CD4-positive, CD25-positive, alpha-beta regulatory T cell (primary cell): Measurements from ENCODE around the gene FXYD2. TPM values are rescaled to one million over a fixed set of nuclear protein-coding genes. Genes with fewer than 3 reads are reported as not detected.

Experiments used
- ATAC-seq, 2 donors: fragments of 150-1000 bp; cut with Tn5 transposase; one replicate each; pipeline ENCODE4 v1.10.0; 2021; ENCODE audit warnings: low read depth in 2 of 2, moderate number of reproducible peaks in 2 of 2, moderate library complexity in 1 of 2
- DNase-seq, 3 donors: peaks; one replicate each; pipeline versions ENCODE4 v3.0.0 to v3.0.0-alpha.2; 2012 to 2022; ENCODE audit warnings: mixed read lengths in 1 of 3
- H3K27ac ChIP-seq: one replicate; pipeline ENCODE4 v1.7.0; 2013; ENCODE audit warnings: mild to moderate bottlenecking, low read length; ENCODE audit not compliant: insufficient read depth, poor library complexity, severe bottlenecking
- H3K27me3 ChIP-seq: one replicate; pipeline ENCODE4 v1.7.0; 2013; ENCODE audit warnings: low read length; ENCODE audit not compliant: control insufficient read depth, insufficient read depth
- H3K36me3 ChIP-seq: one replicate; pipeline ENCODE4 v1.7.0; 2013; ENCODE audit warnings: mild to moderate bottlenecking, low read length, moderate library complexity; ENCODE audit not compliant: control insufficient read depth, insufficient read depth
- H3K4me1 ChIP-seq: 2 replicates; pipeline ENCODE4 v1.7.0; 2013; ENCODE audit warnings: mild to moderate bottlenecking, low read length; ENCODE audit not compliant: insufficient read depth, control insufficient read depth, poor library complexity, severe bottlenecking
- H3K4me3 ChIP-seq: one replicate; pipeline ENCODE4 v1.7.0; 2013; ENCODE audit warnings: low read depth, mild to moderate bottlenecking, low read length, moderate library complexity
- H3K9me3 ChIP-seq, 2 experiments: 1 replicate in 1 of 2; 2 replicates in 1 of 2; pipeline ENCODE4 v1.7.0; 2013; ENCODE audit warnings: low read length in 2 of 2, mild to moderate bottlenecking in 1 of 2, moderate library complexity in 1 of 2; ENCODE audit not compliant: control insufficient read depth in 2 of 2
- H3K27ac Mint-ChIP-seq, 3 donors: one replicate each; pipeline ENCODE4 v1.8.0; 2020 to 2022; ENCODE audit warnings: mild to moderate bottlenecking in 3 of 3, mixed read lengths in 3 of 3, moderate library complexity in 2 of 3
- H3K27me3 Mint-ChIP-seq: one replicate; pipeline ENCODE4 v1.8.0; 2022; ENCODE audit warnings: mild to moderate bottlenecking, mixed read lengths
- H3K36me3 Mint-ChIP-seq: one replicate; pipeline ENCODE4 v1.8.0; 2020; ENCODE audit warnings: mixed read lengths
- H3K4me1 Mint-ChIP-seq, 4 donors: one replicate each; pipeline ENCODE4 v1.8.0; 2020 to 2022; ENCODE audit warnings: mixed read lengths in 4 of 4, mild to moderate bottlenecking in 1 of 4
- H3K4me3 Mint-ChIP-seq, 4 donors: one replicate each; pipeline ENCODE4 v1.8.0; 2020 to 2022; ENCODE audit warnings: mild to moderate bottlenecking in 4 of 4, mixed read lengths in 4 of 4, moderate library complexity in 3 of 4
- H3K9me3 Mint-ChIP-seq, 7 donors: one replicate each; pipeline ENCODE4 v1.8.0; 2020 to 2022; ENCODE audit warnings: mixed read lengths in 7 of 7, mild to moderate bottlenecking in 3 of 7, moderate library complexity in 2 of 7
- polyA plus RNA-seq, 4 donors: library from polyadenylated mRNA; unstranded; fragments of 300-500 nt; fragmentation: Illumina TruSeq; gene quantifications; one replicate each; pipeline ENCODE4 v1.2.3, GENCODE V29; 2021
- total RNA-seq: library from RNA; stranded (reverse); gene quantifications from one replicate; pipeline ENCODE4 v1.2.3, GENCODE V29; 2022

Gene FXYD2
- total and polyA plus RNA-seq, 5 donors from 2014 or later = 4.0 to 88.9 (median 71.8) TPM

DNA sequence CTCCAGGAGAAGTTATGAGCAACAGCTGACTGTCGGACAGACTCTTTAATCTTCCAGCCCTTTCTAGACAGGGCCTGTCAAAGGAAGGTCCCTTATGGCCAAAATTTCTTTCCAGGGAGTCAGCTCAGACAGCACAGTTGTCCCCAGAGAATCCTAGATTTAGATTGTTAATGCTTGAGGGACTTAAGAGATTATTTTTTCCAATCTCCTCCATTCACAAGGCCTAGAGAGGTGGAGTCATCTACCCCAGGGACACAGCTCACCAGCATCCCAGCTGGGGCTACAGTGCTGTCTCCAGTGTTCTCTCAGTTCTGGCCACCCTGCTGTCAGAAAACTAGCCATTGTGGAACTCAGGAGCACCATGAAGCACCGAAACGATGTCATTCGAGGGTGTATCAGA, 35.3 kb downstream of the FXYD2 start:
- Mint-ChIP-seq H3K9me3 (no peaks in the 10 kb centered on the region), H3K36me3 (peaks cover 2% of the 10 kb centered on the region), H3K27me3 (peaks cover 39% of the 10 kb centered on the region), H3K27ac (no peak overlapping the region), H3K4me1 (no peaks in the 10 kb centered on the region), H3K4me3 (no peak overlapping the region)
- H3K27me3 ChIP-seq = peaks cover 13% of the 10 kb centered on the region
- H3K4me3 ChIP-seq = no peak overlapping the region
- no peak for DNase-seq
- ATAC-seq = no peak
- no peaks in the 10 kb centered on the region for H3K36me3 ChIP-seq
- H3K4me1 ChIP-seq = no peaks in the 10 kb centered on the region
- no peak overlapping the region for H3K27ac ChIP-seq
- no peaks in the 10 kb centered on the region for H3K9me3 ChIP-seq

DNA sequence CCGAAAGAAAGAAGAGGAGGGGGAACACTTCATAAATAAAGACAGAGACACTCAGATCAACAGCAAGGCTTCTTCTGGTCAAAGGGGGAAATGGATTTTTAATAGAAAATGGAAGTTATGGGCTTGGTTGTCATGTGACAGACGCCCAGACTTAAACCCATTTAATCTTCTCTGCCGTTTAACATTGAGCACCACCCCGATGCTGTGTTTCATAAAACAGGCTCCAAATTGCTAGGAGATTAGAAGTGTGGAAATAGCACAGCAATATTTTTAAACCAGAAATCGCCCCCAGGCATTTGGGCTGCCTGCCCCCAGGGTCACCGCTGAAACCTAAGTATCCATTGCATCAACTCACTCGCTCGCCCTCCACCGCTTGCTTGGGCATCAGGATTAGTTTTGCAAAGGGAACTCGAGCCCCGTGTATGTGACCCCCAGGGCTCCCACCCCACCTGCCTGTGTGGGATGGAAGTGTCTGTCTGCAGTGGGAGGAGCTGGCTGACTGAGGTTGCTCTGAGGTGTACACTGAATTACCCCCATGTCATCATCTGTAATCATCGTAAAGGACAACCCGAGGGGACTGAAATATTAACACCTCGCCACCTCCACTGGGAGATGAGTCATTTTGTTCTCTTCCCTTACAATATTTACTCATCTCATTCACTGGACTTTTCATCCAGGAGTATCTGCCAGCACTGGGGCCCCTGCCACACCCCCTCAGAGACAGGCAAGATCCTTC, 38.2 kb downstream of the FXYD2 start:
- Mint-ChIP-seq H3K36me3 (peaks cover 2% of the 10 kb centered on the region), H3K27ac (no peak overlapping the region), H3K27me3 (peaks cover 24% of the 10 kb centered on the region), H3K9me3 (no peaks in the 10 kb centered on the region), H3K4me3 (no peak overlapping the region), H3K4me1 (peaks cover 0 to 3% (median 0%) of the 10 kb centered on the region in 4 donors)
- H3K27me3 ChIP-seq = peaks cover 8% of the 10 kb centered on the region
- no peaks in the 10 kb centered on the region for H3K4me1 ChIP-seq
- DNase-seq (no peak), ATAC-seq (no peak)
- H3K27ac ChIP-seq = no peak overlapping the region
- H3K4me3 ChIP-seq = no peak overlapping the region
- no peaks in the 10 kb centered on the region for H3K9me3 ChIP-seq
- no peaks in the 10 kb centered on the region for H3K36me3 ChIP-seq

DNA sequence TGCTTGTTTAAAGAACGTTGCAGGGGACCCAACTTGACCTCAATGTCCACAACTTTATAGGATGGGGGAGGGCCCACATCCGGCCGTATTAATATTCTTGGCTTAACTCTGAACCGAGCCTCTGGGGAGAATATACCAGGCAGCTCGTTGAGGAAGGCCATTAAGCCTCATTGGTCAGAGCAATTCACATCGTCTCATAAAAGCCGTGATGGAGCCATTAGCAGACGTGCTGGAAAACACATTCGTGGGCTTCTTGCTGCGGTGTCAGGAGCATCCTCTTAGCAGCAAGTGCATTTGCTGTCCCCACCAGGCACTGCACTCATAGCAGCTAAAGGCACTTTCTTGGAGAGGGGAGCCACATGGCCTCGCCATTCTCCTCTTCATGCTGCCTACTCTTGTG, 42.4 kb downstream of the FXYD2 start:
- Histone ChIP-seq H3K9me3 (no peaks in the 10 kb centered on the region), H3K27me3 (peaks cover 6% of the 10 kb centered on the region), H3K4me1 (no peaks in the 10 kb centered on the region), H3K36me3 (no peaks in the 10 kb centered on the region), H3K4me3 (no peak overlapping the region), H3K27ac (no peak overlapping the region)
- ATAC-seq (no peak), DNase-seq (no peak)
- H3K36me3 Mint-ChIP-seq = peaks cover 4% of the 10 kb centered on the region
- no peak overlapping the region for H3K4me3 Mint-ChIP-seq
- peaks cover 26% of the 10 kb centered on the region for H3K27me3 Mint-ChIP-seq
- peaks cover 0 to 3% (median 0%) of the 10 kb centered on the region in 4 donors for H3K4me1 Mint-ChIP-seq
- H3K9me3 Mint-ChIP-seq = no peaks in the 10 kb centered on the region
- H3K27ac Mint-ChIP-seq = no peak overlapping the region

GRCh38 chr11:117781627-117782026, 42.9 kb downstream of the FXYD2 start:
- Histone ChIP-seq H3K36me3 (no peaks in the 10 kb centered on the region), H3K4me3 (no peak overlapping the region), H3K27ac (no peak overlapping the region), H3K27me3 (peaks cover 6% of the 10 kb centered on the region), H3K9me3 (no peaks in the 10 kb centered on the region), H3K4me1 (no peaks in the 10 kb centered on the region)
- Mint-ChIP-seq H3K4me3 (no peak overlapping the region), H3K27ac (no peak overlapping the region), H3K36me3 (peaks cover 4% of the 10 kb centered on the region), H3K4me1 (peaks cover 0 to 3% (median 0%) of the 10 kb centered on the region in 4 donors), H3K9me3 (no peaks in the 10 kb centered on the region), H3K27me3 (peaks cover 26% of the 10 kb centered on the region)
- DNase-seq (no peak), ATAC-seq (no peak)

GRCh38 chr11:117780456-117780855, 44.1 kb downstream of the FXYD2 start:
- no peak overlapping the region for H3K27ac ChIP-seq
- no peaks in the 10 kb centered on the region for H3K4me1 ChIP-seq
- ATAC-seq (no peak), DNase-seq (no peak)
- H3K4me3 ChIP-seq = no peak overlapping the region
- no peaks in the 10 kb centered on the region for H3K9me3 Mint-ChIP-seq
- H3K4me3 Mint-ChIP-seq = no peak overlapping the region
- H3K36me3 ChIP-seq = no peaks in the 10 kb centered on the region
- peaks cover 0 to 3% (median 0%) of the 10 kb centered on the region in 4 donors for H3K4me1 Mint-ChIP-seq
- H3K27me3 Mint-ChIP-seq = peaks cover 22% of the 10 kb centered on the region
- H3K27ac Mint-ChIP-seq = no peak overlapping the region
- peaks cover 6% of the 10 kb centered on the region for H3K27me3 ChIP-seq
- no peaks in the 10 kb centered on the region for H3K9me3 ChIP-seq
- H3K36me3 Mint-ChIP-seq = peaks cover 4% of the 10 kb centered on the region

GRCh38 chr11:117774553-117774952, 50.0 kb downstream of the FXYD2 start:
- H3K4me3 Mint-ChIP-seq = no peak overlapping the region
- no peaks in the 10 kb centered on the region for H3K9me3 Mint-ChIP-seq
- H3K9me3 ChIP-seq = no peaks in the 10 kb centered on the region
- DNase-seq = no peak
- no peaks in the 10 kb centered on the region for H3K36me3 ChIP-seq
- ATAC-seq = no peak
- H3K4me3 ChIP-seq = no peak overlapping the region
- H3K27ac Mint-ChIP-seq = no peak overlapping the region
- peaks cover 4% of the 10 kb centered on the region for H3K27me3 Mint-ChIP-seq
- no peaks in the 10 kb centered on the region for H3K4me1 ChIP-seq
- peaks cover 9% of the 10 kb centered on the region for H3K36me3 Mint-ChIP-seq
- H3K27ac ChIP-seq = no peak overlapping the region
- H3K27me3 ChIP-seq = peaks cover 1% of the 10 kb centered on the region
- H3K4me1 Mint-ChIP-seq = no peaks in the 10 kb centered on the region

DNA sequence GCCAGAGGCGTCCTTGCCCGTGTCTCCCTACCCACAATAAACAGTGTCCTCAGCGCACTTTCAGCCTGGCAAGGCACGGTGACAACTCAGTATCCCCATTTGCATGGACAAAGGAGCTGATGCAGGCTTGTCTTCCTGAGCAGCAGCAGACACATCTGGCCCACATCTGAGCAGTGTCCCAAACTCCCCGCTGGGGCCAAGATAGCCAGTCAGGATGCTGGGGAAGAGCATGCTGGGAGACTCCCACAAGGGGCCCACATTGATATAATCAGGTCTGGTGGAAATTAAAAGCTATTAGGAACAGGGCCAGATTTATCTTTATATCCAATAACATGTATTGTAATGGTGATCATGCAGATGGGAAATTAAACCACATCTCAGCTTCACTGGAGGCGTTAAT, 52.2 kb downstream of the FXYD2 start:
- DNase-seq (no peak), ATAC-seq (no peak)
- H3K4me1 ChIP-seq = no peaks in the 10 kb centered on the region
- no peaks in the 10 kb centered on the region for H3K27me3 ChIP-seq
- no peaks in the 10 kb centered on the region for H3K36me3 ChIP-seq
- H3K9me3 ChIP-seq = no peaks in the 10 kb centered on the region
- H3K4me3 ChIP-seq = no peak overlapping the region
- H3K27ac ChIP-seq = no peak overlapping the region
- H3K36me3 Mint-ChIP-seq = peaks cover 5% of the 10 kb centered on the region
- H3K4me3 Mint-ChIP-seq = no peak overlapping the region
- peak overlapping the region in 1 of 3 donors; percentile 11 for H3K27ac Mint-ChIP-seq
- no peaks in the 10 kb centered on the region for H3K27me3 Mint-ChIP-seq
- no peaks in the 10 kb centered on the region for H3K4me1 Mint-ChIP-seq
- H3K9me3 Mint-ChIP-seq = no peaks in the 10 kb centered on the region

GRCh38 chr11:117771841-117772240, 52.7 kb downstream of the FXYD2 start:
- Mint-ChIP-seq H3K27me3 (no peaks in the 10 kb centered on the region), H3K4me3 (no peak overlapping the region), H3K4me1 (no peaks in the 10 kb centered on the region), H3K27ac (no peak overlapping the region), H3K9me3 (no peaks in the 10 kb centered on the region), H3K36me3 (peaks cover 5% of the 10 kb centered on the region)
- Histone ChIP-seq H3K4me3 (no peak overlapping the region), H3K27me3 (no peaks in the 10 kb centered on the region), H3K36me3 (no peaks in the 10 kb centered on the region), H3K27ac (no peak overlapping the region), H3K9me3 (no peaks in the 10 kb centered on the region), H3K4me1 (no peaks in the 10 kb centered on the region)
- DNase-seq = no peak
- ATAC-seq = no peak
